K562 (cell line): ENCODE data around the gene CCR8. TPM values are rescaled to one million over a fixed set of nuclear protein-coding genes. Genes with fewer than 3 reads are reported as not detected.
A peak's percentile ranks its signal among the peaks of the same experiment; 100 is the strongest.

Experiments used
- HDAC3 ChIP-seq: fragments of 450-650 bp; IDR thresholded peaks from 2 replicates; pipeline ENCODE4 v1.6.1; 2018; ENCODE audit warnings: borderline replicate concordance, mild to moderate bottlenecking, moderate library complexity; ENCODE audit not compliant: partially characterized antibody
- KLF10 ChIP-seq: fragments of 250-450 bp; sonication (Bioruptor Pico); IDR thresholded peaks from 2 replicates; pipeline ENCODE4 v1.6.1; 2021; ENCODE audit warnings: matching md5 sums
- NFE2 ChIP-seq: IDR thresholded peaks from 2 replicates; pipeline ENCODE4 v1.6.1; 2014; ENCODE audit warnings: antibody characterized with exemption, low read depth
- ZNF589 ChIP-seq: fragments of 200-800 bp; sonication (Bioruptor generic); IDR thresholded peaks from 2 replicates; pipeline ENCODE4 v1.6.1; 2016; ENCODE audit warnings: low read depth, missing genetic modification characterization, missing compliant biosample characterization
- polyA plus RNA-seq, 8 experiments: library from polyadenylated mRNA; depleted of rRNA in 4 of 8; stranded (reverse) in 5 of 8; unstranded in 3 of 8; fragments of >200 nt; fragmentation: Nextera tagmentation in 2 of 8; fragmentation: Illumina TruSeq in 1 of 8; extraction: Ambion mirVana in 2 of 8; extraction: Trizol in 1 of 8; gene quantifications; 2 replicates each; pipeline versions ENCODE4 v1.2.1 to v1.2.3, GENCODE V29; 2011 to 2014; ENCODE audit warnings: inconsistent platforms in 1 of 8, missing spikeins in 1 of 8
- total RNA-seq, 7 experiments: library from RNA; depleted of rRNA in 6 of 7; stranded (reverse); fragments of >200 nt in 6 of 7; fragmentation: Illumina TruSeq in 2 of 7; extraction: Trizol in 2 of 7; gene quantifications; 2 replicates each; pipeline versions ENCODE4 v1.2.1 to v1.2.3, GENCODE V29; 2011 to 2021; ENCODE audit warnings: low replicate concordance in 1 of 7
- TF ChIP-seq, protein P1 (sequence below): fragments of 450-650 bp; IDR thresholded peaks from 2 replicates; pipeline ENCODE4 v1.6.1; 2016; ENCODE audit warnings: mild to moderate bottlenecking, moderate library complexity
- TF ChIP-seq, protein P2 (sequence below), 2 experiments: fragments of 450-650 bp; IDR thresholded peaks; 2 replicates each; pipeline ENCODE4 v1.6.1; 2016; ENCODE audit warnings: mild to moderate bottlenecking in 2 of 2, borderline replicate concordance in 1 of 2, low read depth in 1 of 2, moderate library complexity in 1 of 2

CCR8 gene
- total and polyA plus RNA-seq, 9 of the 15 experiments (the other 6 are each of a cell fraction or from before 2014, with no cell fraction given): not detected

- TF ChIP-seq, protein P1, sequence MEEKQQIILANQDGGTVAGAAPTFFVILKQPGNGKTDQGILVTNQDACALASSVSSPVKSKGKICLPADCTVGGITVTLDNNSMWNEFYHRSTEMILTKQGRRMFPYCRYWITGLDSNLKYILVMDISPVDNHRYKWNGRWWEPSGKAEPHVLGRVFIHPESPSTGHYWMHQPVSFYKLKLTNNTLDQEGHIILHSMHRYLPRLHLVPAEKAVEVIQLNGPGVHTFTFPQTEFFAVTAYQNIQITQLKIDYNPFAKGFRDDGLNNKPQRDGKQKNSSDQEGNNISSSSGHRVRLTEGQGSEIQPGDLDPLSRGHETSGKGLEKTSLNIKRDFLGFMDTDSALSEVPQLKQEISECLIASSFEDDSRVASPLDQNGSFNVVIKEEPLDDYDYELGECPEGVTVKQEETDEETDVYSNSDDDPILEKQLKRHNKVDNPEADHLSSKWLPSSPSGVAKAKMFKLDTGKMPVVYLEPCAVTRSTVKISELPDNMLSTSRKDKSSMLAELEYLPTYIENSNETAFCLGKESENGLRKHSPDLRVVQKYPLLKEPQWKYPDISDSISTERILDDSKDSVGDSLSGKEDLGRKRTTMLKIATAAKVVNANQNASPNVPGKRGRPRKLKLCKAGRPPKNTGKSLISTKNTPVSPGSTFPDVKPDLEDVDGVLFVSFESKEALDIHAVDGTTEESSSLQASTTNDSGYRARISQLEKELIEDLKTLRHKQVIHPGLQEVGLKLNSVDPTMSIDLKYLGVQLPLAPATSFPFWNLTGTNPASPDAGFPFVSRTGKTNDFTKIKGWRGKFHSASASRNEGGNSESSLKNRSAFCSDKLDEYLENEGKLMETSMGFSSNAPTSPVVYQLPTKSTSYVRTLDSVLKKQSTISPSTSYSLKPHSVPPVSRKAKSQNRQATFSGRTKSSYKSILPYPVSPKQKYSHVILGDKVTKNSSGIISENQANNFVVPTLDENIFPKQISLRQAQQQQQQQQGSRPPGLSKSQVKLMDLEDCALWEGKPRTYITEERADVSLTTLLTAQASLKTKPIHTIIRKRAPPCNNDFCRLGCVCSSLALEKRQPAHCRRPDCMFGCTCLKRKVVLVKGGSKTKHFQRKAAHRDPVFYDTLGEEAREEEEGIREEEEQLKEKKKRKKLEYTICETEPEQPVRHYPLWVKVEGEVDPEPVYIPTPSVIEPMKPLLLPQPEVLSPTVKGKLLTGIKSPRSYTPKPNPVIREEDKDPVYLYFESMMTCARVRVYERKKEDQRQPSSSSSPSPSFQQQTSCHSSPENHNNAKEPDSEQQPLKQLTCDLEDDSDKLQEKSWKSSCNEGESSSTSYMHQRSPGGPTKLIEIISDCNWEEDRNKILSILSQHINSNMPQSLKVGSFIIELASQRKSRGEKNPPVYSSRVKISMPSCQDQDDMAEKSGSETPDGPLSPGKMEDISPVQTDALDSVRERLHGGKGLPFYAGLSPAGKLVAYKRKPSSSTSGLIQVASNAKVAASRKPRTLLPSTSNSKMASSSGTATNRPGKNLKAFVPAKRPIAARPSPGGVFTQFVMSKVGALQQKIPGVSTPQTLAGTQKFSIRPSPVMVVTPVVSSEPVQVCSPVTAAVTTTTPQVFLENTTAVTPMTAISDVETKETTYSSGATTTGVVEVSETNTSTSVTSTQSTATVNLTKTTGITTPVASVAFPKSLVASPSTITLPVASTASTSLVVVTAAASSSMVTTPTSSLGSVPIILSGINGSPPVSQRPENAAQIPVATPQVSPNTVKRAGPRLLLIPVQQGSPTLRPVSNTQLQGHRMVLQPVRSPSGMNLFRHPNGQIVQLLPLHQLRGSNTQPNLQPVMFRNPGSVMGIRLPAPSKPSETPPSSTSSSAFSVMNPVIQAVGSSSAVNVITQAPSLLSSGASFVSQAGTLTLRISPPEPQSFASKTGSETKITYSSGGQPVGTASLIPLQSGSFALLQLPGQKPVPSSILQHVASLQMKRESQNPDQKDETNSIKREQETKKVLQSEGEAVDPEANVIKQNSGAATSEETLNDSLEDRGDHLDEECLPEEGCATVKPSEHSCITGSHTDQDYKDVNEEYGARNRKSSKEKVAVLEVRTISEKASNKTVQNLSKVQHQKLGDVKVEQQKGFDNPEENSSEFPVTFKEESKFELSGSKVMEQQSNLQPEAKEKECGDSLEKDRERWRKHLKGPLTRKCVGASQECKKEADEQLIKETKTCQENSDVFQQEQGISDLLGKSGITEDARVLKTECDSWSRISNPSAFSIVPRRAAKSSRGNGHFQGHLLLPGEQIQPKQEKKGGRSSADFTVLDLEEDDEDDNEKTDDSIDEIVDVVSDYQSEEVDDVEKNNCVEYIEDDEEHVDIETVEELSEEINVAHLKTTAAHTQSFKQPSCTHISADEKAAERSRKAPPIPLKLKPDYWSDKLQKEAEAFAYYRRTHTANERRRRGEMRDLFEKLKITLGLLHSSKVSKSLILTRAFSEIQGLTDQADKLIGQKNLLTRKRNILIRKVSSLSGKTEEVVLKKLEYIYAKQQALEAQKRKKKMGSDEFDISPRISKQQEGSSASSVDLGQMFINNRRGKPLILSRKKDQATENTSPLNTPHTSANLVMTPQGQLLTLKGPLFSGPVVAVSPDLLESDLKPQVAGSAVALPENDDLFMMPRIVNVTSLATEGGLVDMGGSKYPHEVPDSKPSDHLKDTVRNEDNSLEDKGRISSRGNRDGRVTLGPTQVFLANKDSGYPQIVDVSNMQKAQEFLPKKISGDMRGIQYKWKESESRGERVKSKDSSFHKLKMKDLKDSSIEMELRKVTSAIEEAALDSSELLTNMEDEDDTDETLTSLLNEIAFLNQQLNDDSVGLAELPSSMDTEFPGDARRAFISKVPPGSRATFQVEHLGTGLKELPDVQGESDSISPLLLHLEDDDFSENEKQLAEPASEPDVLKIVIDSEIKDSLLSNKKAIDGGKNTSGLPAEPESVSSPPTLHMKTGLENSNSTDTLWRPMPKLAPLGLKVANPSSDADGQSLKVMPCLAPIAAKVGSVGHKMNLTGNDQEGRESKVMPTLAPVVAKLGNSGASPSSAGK: peak; percentile 86
- TF ChIP-seq KLF10 (CRISPR knock-in tag) (no peak), HDAC3 (peak; percentile 44), ZNF589 (CRISPR knock-in tag) (peak; percentile 96), NFE2 (peak; percentile 56)
- TF ChIP-seq, protein P2, sequence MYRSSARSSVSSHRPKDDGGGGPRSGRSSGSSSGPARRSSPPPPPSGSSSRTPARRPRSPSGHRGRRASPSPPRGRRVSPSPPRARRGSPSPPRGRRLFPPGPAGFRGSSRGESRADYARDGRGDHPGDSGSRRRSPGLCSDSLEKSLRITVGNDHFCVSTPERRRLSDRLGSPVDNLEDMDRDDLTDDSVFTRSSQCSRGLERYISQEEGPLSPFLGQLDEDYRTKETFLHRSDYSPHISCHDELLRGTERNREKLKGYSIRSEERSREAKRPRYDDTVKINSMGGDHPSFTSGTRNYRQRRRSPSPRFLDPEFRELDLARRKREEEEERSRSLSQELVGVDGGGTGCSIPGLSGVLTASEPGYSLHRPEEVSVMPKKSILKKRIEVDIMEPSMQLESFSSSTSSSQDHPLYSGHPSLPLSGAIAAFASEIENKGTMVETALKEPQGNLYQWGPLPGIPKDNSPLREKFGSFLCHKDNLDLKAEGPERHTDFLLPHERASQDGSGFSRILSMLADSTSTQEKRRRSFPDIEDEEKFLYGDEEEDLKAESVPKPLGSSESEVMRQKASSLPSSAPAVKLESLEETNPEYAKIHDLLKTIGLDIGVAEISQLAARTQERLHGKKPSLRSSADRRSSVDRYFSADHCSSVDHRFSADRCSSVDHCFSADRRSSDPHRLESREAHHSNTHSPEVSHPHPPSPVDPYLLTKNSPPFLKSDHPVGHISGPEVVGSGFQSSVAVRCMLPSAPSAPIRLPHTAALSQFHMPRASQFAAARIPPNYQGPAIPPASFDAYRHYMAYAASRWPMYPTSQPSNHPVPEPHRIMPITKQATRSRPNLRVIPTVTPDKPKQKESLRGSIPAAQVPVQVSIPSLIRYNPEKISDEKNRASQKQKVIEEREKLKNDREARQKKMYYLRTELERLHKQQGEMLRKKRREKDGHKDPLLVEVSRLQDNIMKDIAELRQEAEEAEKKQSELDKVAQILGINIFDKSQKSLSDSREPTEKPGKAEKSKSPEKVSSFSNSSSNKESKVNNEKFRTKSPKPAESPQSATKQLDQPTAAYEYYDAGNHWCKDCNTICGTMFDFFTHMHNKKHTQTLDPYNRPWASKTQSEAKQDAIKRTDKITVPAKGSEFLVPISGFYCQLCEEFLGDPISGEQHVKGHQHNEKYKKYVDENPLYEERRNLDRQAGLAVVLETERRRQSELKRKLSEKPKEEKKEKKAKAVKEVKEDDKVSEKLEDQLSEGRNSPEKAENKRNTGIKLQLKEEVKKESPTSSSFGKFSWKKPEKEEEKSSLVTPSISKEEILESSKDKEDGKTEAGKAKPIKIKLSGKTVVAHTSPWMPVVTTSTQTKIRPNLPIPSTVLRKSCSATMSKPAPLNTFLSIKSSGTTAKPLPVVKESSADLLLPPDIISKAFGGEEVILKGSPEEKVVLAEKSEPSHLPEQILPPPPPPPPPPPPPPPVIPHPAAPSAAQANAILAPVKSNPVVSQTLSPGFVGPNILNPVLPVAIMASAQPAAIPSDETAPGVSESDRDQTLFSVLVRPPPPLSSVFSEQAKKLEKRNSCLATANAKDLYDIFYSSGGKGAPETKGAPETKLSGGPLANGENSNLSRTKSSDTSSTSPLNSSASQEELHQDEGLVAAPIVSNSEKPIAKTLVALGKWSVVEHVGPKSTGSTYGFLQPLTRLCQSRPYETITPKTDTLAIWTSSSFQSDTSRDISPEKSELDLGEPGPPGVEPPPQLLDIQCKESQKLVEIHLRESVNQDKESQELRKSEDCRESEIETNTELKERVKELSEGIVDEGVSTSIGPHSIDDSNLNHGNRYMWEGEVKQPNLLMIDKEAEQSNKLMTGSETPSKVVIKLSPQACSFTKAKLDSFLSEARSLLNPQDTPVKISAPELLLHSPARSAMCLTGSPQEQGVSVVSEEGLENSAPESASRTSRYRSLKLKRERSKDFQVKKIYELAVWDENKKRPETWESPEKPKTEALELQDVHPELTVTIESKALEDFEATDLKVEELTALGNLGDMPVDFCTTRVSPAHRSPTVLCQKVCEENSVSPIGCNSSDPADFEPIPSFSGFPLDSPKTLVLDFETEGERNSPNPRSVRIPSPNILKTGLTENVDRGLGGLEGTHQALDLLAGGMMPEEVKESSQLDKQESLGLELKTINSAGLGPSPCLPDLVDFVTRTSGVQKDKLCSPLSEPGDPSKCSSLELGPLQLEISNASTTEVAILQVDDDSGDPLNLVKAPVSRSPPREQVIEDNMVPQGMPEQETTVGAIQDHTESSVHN (IDR thresholded peaks at IDR 0.05; ENCODE audit: borderline replicate concordance in 1 of 2, low read depth in 1 of 2): peak in 1 of 2 experiments; percentile 77; a peak in 2 of 4 replicates
These were observed 45.0 kb upstream of the CCR8 start (continued) for GRCh38 chr3:39284457-39284881.
